Spinal cord (tissue), 10 donors: Measurements from ENCODE around the gene NSMF. TPM values are rescaled to one million over a fixed set of nuclear protein-coding genes. Genes with fewer than 3 reads are reported as not detected.

ENCODE experiments used
- DNase-seq, 6 donors: peaks; one replicate each; pipeline versions ENCODE4 v3.0.0 to v3.0.0-alpha.2; 2013 to 2015; ENCODE audit warnings: low spot score in 6 of 6, low read depth in 4 of 6
- H3K27ac ChIP-seq: one replicate; pipeline ENCODE4 v1.5.1; 2013; ENCODE audit warnings: low read depth, low read length, control low read depth
- H3K27me3 ChIP-seq: one replicate; pipeline ENCODE4 v1.6.1; 2013; ENCODE audit warnings: low read length; ENCODE audit not compliant: control insufficient read depth, insufficient read depth
- H3K36me3 ChIP-seq: one replicate; pipeline ENCODE4 v1.6.1; 2013; ENCODE audit warnings: low read length; ENCODE audit not compliant: control insufficient read depth, insufficient read depth
- H3K4me1 ChIP-seq: one replicate; pipeline ENCODE4 v1.6.1; 2013; ENCODE audit warnings: low read length; ENCODE audit not compliant: control insufficient read depth, insufficient read depth
- H3K4me3 ChIP-seq: one replicate; pipeline ENCODE4 v1.5.1; 2013; ENCODE audit warnings: low read depth, low read length, control low read depth
- H3K9me3 ChIP-seq: one replicate; pipeline ENCODE4 v1.6.1; 2013; ENCODE audit warnings: low read length; ENCODE audit not compliant: control insufficient read depth, insufficient read depth
- WGBS: methylation state at CpG from one replicate; pipeline ENCODE4 v1.1.5; 2013; ENCODE audit warnings: missing lambda C conversion rate; ENCODE audit not compliant: insufficient coverage; 5-methylcytosine and 5-hydroxymethylcytosine counted together
- polyA plus RNA-seq, 2 donors: library from polyadenylated mRNA; unstranded; fragments of 120-200 nt; gene quantifications; one replicate each; pipeline ENCODE4 v1.2.1, GENCODE V29; 2013; ENCODE audit not compliant: insufficient read length in 2 of 2
- total RNA-seq, 2 donors: library from RNA; depleted of rRNA in 1 of 2; stranded (reverse); fragments of 120-200 nt in 1 of 2; fragments of >200 nt in 1 of 2; gene quantifications; one replicate each; pipeline versions ENCODE4 v1.2.3 to v1.2.4, GENCODE V29; 2013 to 2014
- donor health status: healthy.

The NSMF gene
- total and polyA plus RNA-seq, 4 donors: 29.7 to 369 (median 203) TPM

DNA sequence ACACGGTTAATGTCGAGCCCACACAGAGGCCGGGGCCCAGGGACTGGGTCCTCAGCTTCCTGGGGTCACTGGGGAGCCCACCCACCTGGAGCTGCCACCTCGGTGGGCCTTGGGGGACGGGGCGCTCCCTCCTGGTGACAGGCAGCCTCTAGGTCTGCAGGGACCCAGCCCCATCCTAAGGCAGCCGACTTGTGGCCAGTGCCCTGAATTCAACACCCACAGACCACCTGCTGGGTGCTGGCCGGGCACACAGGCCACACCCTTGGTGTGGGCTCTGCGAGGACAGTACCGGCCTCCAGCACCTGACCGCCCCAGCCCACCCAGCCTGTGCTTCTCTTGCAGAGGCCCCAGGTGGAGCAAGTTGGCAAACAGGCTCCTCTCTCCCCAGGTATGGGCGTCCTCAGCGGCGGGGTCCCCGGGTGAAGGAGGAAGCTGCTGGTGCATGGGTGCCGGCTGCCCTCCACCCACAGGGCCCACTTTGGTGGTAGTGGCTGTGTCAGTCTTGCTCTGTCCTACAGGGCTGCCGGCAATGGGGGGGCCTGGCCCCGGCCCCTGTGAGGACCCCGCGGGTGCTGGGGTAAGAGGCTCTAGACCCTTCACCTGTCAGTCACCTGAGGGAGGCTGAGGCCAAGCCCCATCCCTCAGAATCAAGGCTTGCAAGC lies 26.3 kb downstream of the NSMF start:
- H3K36me3 ChIP-seq: peaks cover 58% of the 10 kb centered on the region
- H3K27ac ChIP-seq: no peak overlapping the region
- DNase-seq: no peak
- H3K4me1 ChIP-seq: no peaks in the 10 kb centered on the region
- H3K4me3 ChIP-seq: no peak overlapping the region
- 91% methylated on average over 20 of the region's 20 CpGs for WGBS
- H3K27me3 ChIP-seq: no peaks in the 10 kb centered on the region
- no peaks in the 10 kb centered on the region for H3K9me3 ChIP-seq

DNA sequence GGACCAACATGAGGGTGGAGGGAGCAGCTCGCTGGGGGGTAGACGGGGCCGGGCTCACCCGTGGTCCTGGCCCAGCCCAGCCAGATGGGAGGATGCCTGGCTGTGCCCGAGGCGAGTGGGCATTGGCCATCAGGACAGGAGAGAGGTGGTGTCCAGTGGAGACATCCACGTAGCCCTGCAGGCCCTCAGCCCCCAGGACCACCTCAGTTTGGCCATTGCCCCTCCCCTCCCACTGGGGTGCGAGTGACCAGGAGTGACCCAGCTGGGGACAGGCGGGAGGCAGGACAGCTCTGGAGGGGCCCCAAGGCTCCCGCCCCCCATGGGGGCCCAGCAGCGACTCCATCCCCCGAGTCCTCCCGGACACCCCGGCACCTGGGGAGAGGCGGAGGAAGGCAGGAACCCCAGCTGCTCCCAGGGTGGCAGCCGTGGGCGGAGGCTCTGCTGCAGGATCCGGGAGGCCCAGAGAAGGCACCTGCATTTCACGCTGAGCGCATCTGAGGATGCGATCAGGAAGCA lies 27.7 kb downstream of the NSMF start:
- Histone ChIP-seq H3K9me3 (no peaks in the 10 kb centered on the region), H3K4me1 (no peaks in the 10 kb centered on the region), H3K36me3 (peaks cover 64% of the 10 kb centered on the region), H3K4me3 (no peak overlapping the region), H3K27me3 (no peaks in the 10 kb centered on the region), H3K27ac (no peak overlapping the region)
- no peak for DNase-seq
- 85% methylated on average over 21 of the region's 21 CpGs for WGBS

DNA sequence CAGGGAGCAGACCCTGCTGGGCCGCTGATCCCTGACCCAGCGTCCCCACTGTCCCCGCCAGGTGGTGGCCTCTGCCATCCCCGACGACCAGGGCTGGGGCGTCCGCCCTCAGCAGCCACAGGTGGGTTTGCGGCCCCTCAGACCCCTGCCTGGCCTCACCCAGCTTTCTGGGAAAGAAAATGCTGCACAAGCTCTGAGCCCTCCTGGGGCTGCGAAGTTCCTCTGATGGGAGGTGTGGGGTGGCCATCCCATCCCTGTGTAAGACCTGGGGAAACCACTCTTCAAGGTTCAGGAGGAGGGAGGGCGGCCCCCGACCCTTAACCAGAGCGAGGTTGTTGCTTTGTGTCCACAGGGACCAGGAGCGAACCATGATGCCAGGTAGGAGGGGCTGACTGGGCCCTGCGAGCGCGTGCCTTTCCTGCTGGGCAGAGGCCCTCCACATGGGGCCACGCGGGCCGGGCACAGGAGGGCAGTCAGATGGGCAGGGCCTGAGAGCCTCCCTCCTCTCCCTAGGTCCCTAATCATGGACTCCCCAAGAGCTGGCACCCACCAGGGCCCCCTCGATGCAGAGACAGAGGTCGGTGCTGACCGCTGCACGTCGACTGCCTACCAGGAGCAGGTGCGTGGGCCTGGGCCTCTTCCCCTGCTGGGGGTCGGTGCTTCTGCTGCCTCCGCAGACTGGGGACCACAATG lies 28.3 kb downstream of the NSMF start:
- H3K36me3 ChIP-seq: peaks cover 69% of the 10 kb centered on the region
- WGBS: 80% methylated on average over 26 of the region's 27 CpGs
- no peak for DNase-seq
- H3K27ac ChIP-seq: no peak overlapping the region
- H3K9me3 ChIP-seq: no peaks in the 10 kb centered on the region
- H3K4me3 ChIP-seq: no peak overlapping the region
- H3K27me3 ChIP-seq: no peaks in the 10 kb centered on the region
- H3K4me1 ChIP-seq: no peaks in the 10 kb centered on the region

DNA sequence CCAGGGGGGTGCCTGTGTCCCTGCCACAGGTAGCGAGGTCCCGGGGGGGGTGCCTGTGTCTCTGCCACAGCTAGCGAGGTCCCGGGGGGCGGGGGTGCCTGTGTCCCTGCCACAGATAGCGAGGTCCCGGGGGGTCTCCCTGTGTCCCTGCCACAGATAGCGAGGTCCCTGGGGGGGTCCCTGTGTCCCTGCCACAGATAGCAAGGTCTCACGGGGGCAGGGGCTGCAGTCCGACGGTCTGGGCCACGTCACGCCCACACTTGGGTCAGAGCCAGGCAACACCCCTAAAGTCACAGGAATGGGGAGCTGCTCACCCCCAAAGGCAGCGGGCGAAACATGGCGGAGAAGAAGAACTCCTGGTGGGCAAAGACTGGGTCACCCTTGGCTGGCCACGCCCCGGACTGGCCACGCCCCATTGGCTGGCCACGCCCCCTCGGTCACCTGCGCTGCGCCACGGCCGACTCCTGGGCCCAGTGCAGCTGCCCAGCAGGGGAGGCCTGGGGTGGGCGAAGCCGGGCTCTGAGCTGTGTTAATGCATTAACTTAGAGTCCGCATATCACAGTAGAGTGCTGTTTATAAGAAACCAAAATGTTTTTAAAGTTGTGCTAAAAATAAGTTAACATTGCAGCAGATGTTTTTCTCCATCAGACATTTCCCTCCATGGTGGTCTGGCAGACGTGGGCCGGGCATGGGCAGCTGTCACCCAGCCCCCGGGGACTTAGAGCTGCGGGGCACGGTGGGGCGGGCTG lies 29.0 kb downstream of the NSMF start:
- 72% methylated on average over 33 of the region's 34 CpGs for WGBS
- Histone ChIP-seq H3K4me3 (no peak overlapping the region), H3K27ac (no peak overlapping the region), H3K4me1 (no peaks in the 10 kb centered on the region), H3K36me3 (peaks cover 67% of the 10 kb centered on the region), H3K9me3 (no peaks in the 10 kb centered on the region), H3K27me3 (no peaks in the 10 kb centered on the region)
- no peak for DNase-seq

DNA sequence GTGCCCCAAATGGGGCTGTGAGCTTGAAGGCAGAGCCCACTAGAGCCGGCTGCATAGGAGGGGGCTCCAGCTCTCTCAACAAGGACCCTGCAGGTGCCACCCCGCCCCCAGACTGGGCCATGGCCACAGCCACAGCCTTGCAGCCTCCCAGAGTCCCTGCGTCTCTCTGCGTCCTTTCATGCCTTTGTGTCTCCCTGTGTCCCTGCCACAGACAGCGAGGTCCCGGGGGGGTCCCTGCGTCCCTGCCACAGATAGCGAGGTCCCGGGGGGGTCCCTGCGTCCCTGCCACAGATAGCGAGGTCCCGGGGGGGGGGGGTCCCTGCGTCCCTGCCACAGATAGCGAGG lies 29.6 kb downstream of the NSMF start:
- Histone ChIP-seq H3K4me1 (no peaks in the 10 kb centered on the region), H3K36me3 (peaks cover 61% of the 10 kb centered on the region), H3K9me3 (no peaks in the 10 kb centered on the region), H3K27me3 (no peaks in the 10 kb centered on the region), H3K4me3 (no peak overlapping the region), H3K27ac (no peak overlapping the region)
- WGBS: 91% methylated on average over 12 of the region's 14 CpGs
- DNase-seq: no peak

DNA sequence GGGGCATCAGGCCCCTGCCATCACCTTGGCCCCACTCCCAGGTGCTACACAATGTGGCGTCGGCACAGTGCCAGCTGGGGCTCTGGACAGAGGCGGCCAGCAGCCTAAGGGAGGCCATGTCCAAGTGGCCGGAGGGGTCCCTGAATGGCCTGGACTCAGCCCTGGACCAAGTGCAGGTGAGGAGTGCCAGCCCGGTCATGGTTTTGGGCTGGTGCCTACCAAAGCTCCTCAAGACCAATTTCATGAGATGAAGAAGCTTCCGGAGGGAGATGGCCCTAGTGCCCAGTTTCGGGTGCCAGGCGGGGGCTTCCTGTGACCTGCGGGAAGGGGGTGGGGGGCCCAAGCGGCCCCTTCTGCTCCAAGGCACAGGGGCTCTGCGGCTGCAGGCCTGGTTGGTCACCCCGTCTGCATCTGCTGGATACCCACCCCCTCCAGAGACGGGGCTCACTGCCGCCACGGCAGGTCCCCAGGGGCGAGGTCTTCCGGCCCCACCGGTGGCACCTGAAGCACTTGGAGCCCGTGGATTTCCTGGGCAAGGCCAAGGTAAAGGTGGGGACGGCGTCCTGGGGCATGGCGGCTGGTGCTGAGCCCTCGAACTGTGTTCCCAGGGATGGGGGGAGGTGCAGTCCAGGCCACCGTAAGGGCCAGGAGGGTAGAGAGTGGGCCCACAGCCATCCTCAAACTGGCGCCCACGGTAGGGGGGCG lies 30.1 kb downstream of the NSMF start:
- Histone ChIP-seq H3K27me3 (no peaks in the 10 kb centered on the region), H3K9me3 (no peaks in the 10 kb centered on the region)
- 85% methylated on average over 20 of the region's 27 CpGs for WGBS

DNA sequence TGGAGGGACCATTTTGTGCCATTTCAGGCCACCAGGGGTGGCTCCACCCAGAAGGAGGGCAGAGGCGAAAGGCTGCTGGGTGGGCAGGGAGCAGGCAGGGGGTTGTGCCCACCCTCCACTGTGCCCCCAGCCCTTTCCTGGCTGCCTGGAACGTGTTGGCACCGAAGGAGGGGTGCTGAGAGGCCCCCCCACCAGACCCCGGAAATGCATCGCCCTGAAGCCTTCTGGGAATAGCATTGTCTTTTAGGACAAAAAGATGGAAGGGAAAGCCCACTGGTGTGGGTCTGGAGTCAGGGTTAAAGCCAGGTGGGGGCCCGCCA lies 30.9 kb downstream of the NSMF start:
- no peaks in the 10 kb centered on the region for H3K9me3 ChIP-seq
- WGBS: 75% methylated on average over 5 of the region's 6 CpGs
- peaks cover 48% of the 10 kb centered on the region for H3K36me3 ChIP-seq
- no peaks in the 10 kb centered on the region for H3K27me3 ChIP-seq
- no peak overlapping the region for H3K27ac ChIP-seq
- H3K4me3 ChIP-seq: no peak overlapping the region
- H3K4me1 ChIP-seq: peaks cover 8% of the 10 kb centered on the region
- DNase-seq: no peak

More for the DNA sequence above, 30.1 kb downstream of the NSMF start:
- Histone ChIP-seq H3K4me1 (peaks cover 4% of the 10 kb centered on the region), H3K4me3 (no peak overlapping the region), H3K36me3 (peaks cover 55% of the 10 kb centered on the region), H3K27ac (no peak overlapping the region)
- DNase-seq: no peak

DNA sequence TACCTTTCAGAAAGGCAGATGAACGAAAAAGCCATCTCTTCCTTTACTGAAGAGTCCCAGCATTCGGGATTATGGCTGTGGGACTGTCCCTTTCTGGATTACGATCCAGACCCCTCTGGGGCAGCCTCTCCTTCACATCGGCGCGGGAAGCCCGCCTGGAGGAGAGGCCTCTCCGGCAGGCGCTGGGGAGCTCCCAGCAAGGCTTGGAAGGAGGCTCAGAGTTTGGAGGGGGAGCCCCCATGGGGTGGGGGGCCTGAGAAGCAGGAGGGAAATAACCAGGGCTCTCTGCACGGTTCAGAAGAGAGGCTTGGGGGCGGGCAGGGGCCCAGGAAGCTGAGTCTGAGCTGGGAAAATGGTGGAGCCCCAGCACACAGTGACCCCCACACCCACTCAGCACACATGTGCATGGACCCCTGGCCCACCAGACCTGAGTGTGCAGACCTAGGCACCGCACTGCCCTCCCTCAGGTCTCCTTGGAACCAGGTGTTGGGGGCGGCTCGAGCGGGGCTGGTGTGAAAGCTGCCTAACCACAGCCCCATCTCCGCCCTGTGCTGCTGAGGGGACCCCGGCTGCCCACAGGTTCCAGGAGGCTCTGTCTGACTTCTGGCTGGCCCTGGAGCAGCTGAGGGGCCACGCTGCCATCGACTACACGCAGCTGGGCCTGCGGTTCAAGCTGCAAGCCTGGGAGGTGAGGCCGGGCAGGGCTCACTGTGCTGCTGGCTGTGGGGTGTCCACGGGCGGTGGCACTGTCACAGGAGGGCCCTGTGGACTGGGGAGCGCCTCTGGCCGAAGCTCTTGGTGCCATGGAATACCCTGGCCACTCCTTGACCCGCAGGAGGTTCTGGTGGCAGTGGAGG lies 31.5 kb downstream of the NSMF start:
- Histone ChIP-seq H3K4me3 (no peak overlapping the region), H3K9me3 (no peaks in the 10 kb centered on the region), H3K27ac (no peak overlapping the region), H3K36me3 (peaks cover 43% of the 10 kb centered on the region), H3K4me1 (peaks cover 8% of the 10 kb centered on the region), H3K27me3 (no peaks in the 10 kb centered on the region)
- no peak for DNase-seq
- WGBS: 80% methylated on average over 26 of the region's 27 CpGs
